HepG2 (cell line): Measurements from ENCODE around the gene CDC42SE1. TPM values are rescaled to one million over a fixed set of nuclear protein-coding genes. Genes with fewer than 3 reads are reported as not detected.
A peak's percentile ranks its signal among the peaks of the same experiment; 100 is the strongest.

Experiments used
- AKAP8 ChIP-seq: sonication (generic); formaldehyde crosslinking; IDR thresholded peaks from 2 replicates; pipeline ENCODE4 v1.5.1; 2020; ENCODE audit warnings: mild to moderate bottlenecking, missing genetic modification reagents
- FOXA1 ChIP-seq, 2 experiments: fragments of 450-650 bp in 1 of 2; sonication (generic) in 1 of 2; formaldehyde crosslinking in 1 of 2; IDR thresholded peaks; 2 replicates each; pipeline versions ENCODE4 v1.4.0 to v1.6.1; 2016 to 2020; ENCODE audit warnings: missing genetic modification reagents in 1 of 2
- KLF12 ChIP-seq: sonication (generic); formaldehyde crosslinking; IDR thresholded peaks from 2 replicates; pipeline ENCODE4 v1.4.0; 2020; ENCODE audit warnings: missing genetic modification reagents, borderline replicate concordance
- NFRKB ChIP-seq: fragments of 450-650 bp; IDR thresholded peaks from 2 replicates; pipeline ENCODE4 v1.6.1; 2017
- NR2F1 ChIP-seq, 2 experiments: fragments of 450-650 bp in 1 of 2; formaldehyde crosslinking in 1 of 2; IDR thresholded peaks; 2 replicates each; pipeline versions ENCODE4 v1.5.0 to v1.6.1; 2016 to 2020; ENCODE audit warnings: mild to moderate bottlenecking in 1 of 2, missing compliant biosample characterization in 1 of 2, missing genetic modification reagents in 1 of 2, moderate library complexity in 1 of 2
- SOX5 ChIP-seq: IDR thresholded peaks from 2 replicates; pipeline ENCODE4 v1.6.1; 2016; ENCODE audit warnings: borderline replicate concordance
- SUZ12 ChIP-seq: fragments of 150-350 bp; IDR thresholded peaks from 2 replicates; pipeline ENCODE4 v1.6.1; 2014; ENCODE audit warnings: low read depth, low read length
- TBX3 ChIP-seq: fragments of 450-650 bp; IDR thresholded peaks from 2 replicates; pipeline ENCODE4 v1.6.1; 2017; ENCODE audit warnings: antibody characterized with exemption, mild to moderate bottlenecking, inconsistent platforms, borderline replicate concordance
- ZNF160 ChIP-seq: sonication (generic); formaldehyde crosslinking; IDR thresholded peaks from 2 replicates; pipeline ENCODE4 v1.8.0; 2022; ENCODE audit warnings: mild to moderate bottlenecking, inconsistent platforms, missing genetic modification reagents
- ZNF879 ChIP-seq: sonication (generic); formaldehyde crosslinking; IDR thresholded peaks from 2 replicates; pipeline ENCODE4 v1.8.1; 2023; ENCODE audit warnings: missing genetic modification reagents
- polyA plus RNA-seq, 8 experiments: library from polyadenylated mRNA; depleted of rRNA in 3 of 8; stranded (reverse) in 7 of 8; unstranded in 1 of 8; fragments of >200 nt; fragmentation: Illumina TruSeq in 4 of 8; extraction: Trizol in 4 of 8; gene quantifications; 2 replicates each; pipeline versions ENCODE4 v1.2.1 to v1.2.3, GENCODE V29; 2011 to 2016; ENCODE audit warnings: low read depth in 4 of 8, missing spikeins in 1 of 8, mixed read lengths in 1 of 8; ENCODE audit not compliant: insufficient read depth in 1 of 8
- total RNA-seq, 5 experiments: library from RNA; depleted of rRNA; stranded (reverse); fragments of >200 nt; fragmentation: Illumina TruSeq; extraction: Trizol; gene quantifications; 2 replicates each; pipeline ENCODE4 v1.2.3, GENCODE V29; 2016; ENCODE audit warnings: low read depth in 1 of 5
- TF ChIP-seq, protein P1 (sequence below): sonication (generic); formaldehyde crosslinking; IDR thresholded peaks from 2 replicates; pipeline ENCODE4 v1.4.0; 2020; ENCODE audit warnings: missing genetic modification reagents
- TF ChIP-seq, protein P2 (sequence below): sonication (generic); formaldehyde crosslinking; IDR thresholded peaks from 2 replicates; pipeline ENCODE4 v1.4.0; 2020; ENCODE audit warnings: missing genetic modification reagents
- TF ChIP-seq, protein P3 (sequence below): sonication (generic); formaldehyde crosslinking; IDR thresholded peaks from 2 replicates; pipeline ENCODE4 v1.4.0; 2020; ENCODE audit warnings: missing genetic modification reagents
- TF ChIP-seq, protein P4 (sequence below): sonication (generic); formaldehyde crosslinking; IDR thresholded peaks from 2 replicates; pipeline ENCODE4 v1.8.0; 2022; ENCODE audit warnings: mild to moderate bottlenecking, missing genetic modification reagents, borderline replicate concordance
- TF ChIP-seq, protein P5 (sequence below): sonication (generic); formaldehyde crosslinking; IDR thresholded peaks from 2 replicates; pipeline ENCODE4 v1.5.1; 2020; ENCODE audit warnings: mild to moderate bottlenecking, moderate library complexity, missing genetic modification reagents

The CDC42SE1 gene
- total and polyA plus RNA-seq, 2 of the 13 experiments (the other 11 are each of a cell fraction or from before 2014, with no cell fraction given): 17.6 to 17.9 TPM

DNA sequence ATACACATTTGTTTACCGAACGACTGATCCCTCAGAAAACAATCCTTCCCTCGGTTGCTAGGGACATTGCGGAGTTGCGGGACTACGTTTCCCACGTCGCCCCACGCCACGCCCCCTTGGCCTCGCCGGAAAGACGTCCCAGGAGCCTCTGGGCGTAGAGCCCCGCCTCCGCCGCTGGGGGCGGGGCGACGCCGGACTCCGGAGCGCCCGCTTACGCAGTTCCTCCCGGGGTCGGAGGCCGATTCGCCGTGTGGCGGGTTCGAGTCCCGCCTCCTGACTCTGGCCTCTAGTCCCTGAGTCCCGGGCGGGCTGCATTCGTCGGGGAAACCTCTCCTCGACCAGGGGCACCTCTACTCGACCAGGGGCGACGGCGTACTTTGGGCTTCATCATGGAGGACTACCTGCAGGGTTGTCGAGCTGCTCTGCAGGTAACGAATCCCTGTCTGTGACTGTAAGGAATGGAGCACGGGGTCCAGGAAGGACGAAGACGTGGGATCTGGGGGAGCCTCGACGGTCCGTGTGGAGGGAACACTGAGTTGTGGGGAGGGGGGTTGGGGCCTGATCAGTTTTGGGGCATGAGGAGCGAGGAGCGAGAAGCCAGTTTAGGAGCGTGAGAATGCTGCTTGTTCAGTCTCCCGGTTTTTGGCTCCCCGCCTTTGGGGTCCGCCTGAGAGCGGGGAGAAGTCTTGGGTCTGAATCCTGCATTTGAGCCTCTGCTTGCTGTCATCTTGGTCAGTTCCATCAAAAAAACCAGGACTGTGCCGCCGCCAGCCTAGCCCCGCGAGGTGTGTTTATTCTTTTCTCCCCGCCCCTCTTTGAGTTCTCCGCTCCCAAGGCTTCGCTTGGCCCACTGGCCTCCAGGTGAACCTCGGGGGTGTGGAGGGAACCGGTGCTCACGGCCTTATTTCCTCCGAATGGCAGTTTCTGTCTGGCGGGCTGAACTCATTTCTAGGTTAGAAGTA lies 50.9 kb downstream of the CDC42SE1 start, which contains the start of gene PRUNE1 (continued):
- TF ChIP-seq, protein P1, sequence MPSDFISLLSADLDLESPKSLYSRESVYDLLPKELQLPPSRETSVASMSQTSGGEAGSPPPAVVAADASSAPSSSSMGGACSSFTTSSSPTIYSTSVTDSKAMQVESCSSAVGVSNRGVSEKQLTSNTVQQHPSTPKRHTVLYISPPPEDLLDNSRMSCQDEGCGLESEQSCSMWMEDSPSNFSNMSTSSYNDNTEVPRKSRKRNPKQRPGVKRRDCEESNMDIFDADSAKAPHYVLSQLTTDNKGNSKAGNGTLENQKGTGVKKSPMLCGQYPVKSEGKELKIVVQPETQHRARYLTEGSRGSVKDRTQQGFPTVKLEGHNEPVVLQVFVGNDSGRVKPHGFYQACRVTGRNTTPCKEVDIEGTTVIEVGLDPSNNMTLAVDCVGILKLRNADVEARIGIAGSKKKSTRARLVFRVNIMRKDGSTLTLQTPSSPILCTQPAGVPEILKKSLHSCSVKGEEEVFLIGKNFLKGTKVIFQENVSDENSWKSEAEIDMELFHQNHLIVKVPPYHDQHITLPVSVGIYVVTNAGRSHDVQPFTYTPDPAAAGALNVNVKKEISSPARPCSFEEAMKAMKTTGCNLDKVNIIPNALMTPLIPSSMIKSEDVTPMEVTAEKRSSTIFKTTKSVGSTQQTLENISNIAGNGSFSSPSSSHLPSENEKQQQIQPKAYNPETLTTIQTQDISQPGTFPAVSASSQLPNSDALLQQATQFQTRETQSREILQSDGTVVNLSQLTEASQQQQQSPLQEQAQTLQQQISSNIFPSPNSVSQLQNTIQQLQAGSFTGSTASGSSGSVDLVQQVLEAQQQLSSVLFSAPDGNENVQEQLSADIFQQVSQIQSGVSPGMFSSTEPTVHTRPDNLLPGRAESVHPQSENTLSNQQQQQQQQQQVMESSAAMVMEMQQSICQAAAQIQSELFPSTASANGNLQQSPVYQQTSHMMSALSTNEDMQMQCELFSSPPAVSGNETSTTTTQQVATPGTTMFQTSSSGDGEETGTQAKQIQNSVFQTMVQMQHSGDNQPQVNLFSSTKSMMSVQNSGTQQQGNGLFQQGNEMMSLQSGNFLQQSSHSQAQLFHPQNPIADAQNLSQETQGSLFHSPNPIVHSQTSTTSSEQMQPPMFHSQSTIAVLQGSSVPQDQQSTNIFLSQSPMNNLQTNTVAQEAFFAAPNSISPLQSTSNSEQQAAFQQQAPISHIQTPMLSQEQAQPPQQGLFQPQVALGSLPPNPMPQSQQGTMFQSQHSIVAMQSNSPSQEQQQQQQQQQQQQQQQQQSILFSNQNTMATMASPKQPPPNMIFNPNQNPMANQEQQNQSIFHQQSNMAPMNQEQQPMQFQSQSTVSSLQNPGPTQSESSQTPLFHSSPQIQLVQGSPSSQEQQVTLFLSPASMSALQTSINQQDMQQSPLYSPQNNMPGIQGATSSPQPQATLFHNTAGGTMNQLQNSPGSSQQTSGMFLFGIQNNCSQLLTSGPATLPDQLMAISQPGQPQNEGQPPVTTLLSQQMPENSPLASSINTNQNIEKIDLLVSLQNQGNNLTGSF (CRISPR knock-in tag): no peak
- no peak for TF ChIP-seq NFRKB
- TF ChIP-seq, protein P2, sequence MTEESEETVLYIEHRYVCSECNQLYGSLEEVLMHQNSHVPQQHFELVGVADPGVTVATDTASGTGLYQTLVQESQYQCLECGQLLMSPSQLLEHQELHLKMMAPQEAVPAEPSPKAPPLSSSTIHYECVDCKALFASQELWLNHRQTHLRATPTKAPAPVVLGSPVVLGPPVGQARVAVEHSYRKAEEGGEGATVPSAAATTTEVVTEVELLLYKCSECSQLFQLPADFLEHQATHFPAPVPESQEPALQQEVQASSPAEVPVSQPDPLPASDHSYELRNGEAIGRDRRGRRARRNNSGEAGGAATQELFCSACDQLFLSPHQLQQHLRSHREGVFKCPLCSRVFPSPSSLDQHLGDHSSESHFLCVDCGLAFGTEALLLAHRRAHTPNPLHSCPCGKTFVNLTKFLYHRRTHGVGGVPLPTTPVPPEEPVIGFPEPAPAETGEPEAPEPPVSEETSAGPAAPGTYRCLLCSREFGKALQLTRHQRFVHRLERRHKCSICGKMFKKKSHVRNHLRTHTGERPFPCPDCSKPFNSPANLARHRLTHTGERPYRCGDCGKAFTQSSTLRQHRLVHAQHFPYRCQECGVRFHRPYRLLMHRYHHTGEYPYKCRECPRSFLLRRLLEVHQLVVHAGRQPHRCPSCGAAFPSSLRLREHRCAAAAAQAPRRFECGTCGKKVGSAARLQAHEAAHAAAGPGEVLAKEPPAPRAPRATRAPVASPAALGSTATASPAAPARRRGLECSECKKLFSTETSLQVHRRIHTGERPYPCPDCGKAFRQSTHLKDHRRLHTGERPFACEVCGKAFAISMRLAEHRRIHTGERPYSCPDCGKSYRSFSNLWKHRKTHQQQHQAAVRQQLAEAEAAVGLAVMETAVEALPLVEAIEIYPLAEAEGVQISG (CRISPR knock-in tag): peak; percentile 75
- TF ChIP-seq SOX5 (CRISPR knock-in tag): peak; percentile 58; the same call in 1 of the 2 replicates
- TF ChIP-seq ZNF879 (CRISPR knock-in tag): no peak; the same call in 1 of the 2 replicates
- TF ChIP-seq AKAP8: no peak
- TF ChIP-seq TBX3: 0 out of 2 replicates have a peak, but pooled peaks have one; percentile 4
- TF ChIP-seq ZNF160 (CRISPR knock-in tag): no peak
- TF ChIP-seq, protein P3, sequence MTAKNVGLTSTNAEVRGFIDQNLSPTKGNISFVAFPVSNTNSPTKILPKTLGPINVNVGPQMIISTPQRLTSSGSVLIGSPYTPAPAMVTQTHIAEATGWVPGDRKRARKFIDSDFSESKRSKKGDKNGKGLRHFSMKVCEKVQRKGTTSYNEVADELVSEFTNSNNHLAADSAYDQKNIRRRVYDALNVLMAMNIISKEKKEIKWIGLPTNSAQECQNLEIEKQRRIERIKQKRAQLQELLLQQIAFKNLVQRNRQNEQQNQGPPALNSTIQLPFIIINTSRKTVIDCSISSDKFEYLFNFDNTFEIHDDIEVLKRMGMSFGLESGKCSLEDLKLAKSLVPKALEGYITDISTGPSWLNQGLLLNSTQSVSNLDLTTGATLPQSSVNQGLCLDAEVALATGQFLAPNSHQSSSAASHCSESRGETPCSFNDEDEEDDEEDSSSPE (CRISPR knock-in tag): no peak
- TF ChIP-seq, protein P4, sequence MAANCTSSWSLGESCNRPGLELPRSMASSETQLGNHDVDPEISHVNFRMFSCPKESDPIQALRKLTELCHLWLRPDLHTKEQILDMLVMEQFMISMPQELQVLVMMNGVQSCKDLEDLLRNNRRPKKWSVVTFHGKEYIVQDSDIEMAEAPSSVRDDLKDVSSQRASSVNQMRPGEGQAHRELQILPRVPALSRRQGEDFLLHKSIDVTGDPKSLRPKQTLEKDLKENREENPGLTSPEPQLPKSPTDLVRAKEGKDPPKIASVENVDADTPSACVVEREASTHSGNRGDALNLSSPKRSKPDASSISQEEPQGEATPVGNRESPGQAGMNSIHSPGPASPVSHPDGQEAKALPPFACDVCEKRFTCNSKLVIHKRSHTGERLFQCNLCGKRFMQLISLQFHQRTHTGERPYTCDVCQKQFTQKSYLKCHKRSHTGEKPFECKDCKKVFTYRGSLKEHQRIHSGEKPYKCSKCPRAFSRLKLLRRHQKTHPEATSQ: no peak
- TF ChIP-seq NR2F1 (CRISPR knock-in tag; IDR thresholded peaks at IDR 0.05): peak in 1 of 2 experiments; percentile 56; a peak in 2 of 4 replicates
- TF ChIP-seq, protein P5, sequence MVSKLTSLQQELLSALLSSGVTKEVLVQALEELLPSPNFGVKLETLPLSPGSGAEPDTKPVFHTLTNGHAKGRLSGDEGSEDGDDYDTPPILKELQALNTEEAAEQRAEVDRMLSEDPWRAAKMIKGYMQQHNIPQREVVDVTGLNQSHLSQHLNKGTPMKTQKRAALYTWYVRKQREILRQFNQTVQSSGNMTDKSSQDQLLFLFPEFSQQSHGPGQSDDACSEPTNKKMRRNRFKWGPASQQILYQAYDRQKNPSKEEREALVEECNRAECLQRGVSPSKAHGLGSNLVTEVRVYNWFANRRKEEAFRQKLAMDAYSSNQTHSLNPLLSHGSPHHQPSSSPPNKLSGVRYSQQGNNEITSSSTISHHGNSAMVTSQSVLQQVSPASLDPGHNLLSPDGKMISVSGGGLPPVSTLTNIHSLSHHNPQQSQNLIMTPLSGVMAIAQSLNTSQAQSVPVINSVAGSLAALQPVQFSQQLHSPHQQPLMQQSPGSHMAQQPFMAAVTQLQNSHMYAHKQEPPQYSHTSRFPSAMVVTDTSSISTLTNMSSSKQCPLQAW (CRISPR knock-in tag): peak; percentile 69; the same call in 1 of the 2 replicates
- no peak for TF ChIP-seq FOXA1 (IDR thresholded peaks at IDR 0.05)
- TF ChIP-seq FOXA1 (CRISPR knock-in tag; IDR thresholded peaks at IDR 0.05): 0 out of 2 replicates have a peak, but pooled peaks have one; percentile 39
- TF ChIP-seq KLF12 (CRISPR knock-in tag): peak; percentile 20; the same call in 1 of the 2 replicates
- peak; percentile 37; the same call in 1 of the 2 replicates for TF ChIP-seq SUZ12
